Left ventricle myocardium inferior (tissue), 1 donor: Measurements from ENCODE around the gene EIF2B2. TPM values are rescaled to one million over a fixed set of nuclear protein-coding genes. Genes with fewer than 3 reads are reported as not detected.
A peak's percentile ranks its signal among the peaks of the same experiment; 100 is the strongest.

Experiments
- DNase-seq: peaks from one replicate; pipeline ENCODE4 v3.0.0-alpha.2; 2020
- H3K27ac ChIP-seq: fragments of 200-600 bp; replicated peaks from 2 replicates; pipeline ENCODE4 v1.8.0; 2021
- H3K27me3 ChIP-seq: fragments of 200-600 bp; 2 replicates; pipeline ENCODE4 v1.8.0; 2021; ENCODE audit warnings: low read depth
- H3K36me3 ChIP-seq: fragments of 200-600 bp; 2 replicates; pipeline ENCODE4 v1.8.0; 2021
- H3K4me1 ChIP-seq: fragments of 200-600 bp; 2 replicates; pipeline ENCODE4 v1.8.0; 2021
- H3K4me3 ChIP-seq: fragments of 200-600 bp; 2 replicates; pipeline ENCODE4 v1.8.0; 2021; ENCODE audit warnings: mild to moderate bottlenecking, moderate library complexity
- H3K9me3 ChIP-seq: fragments of 200-600 bp; replicated peaks from 2 replicates; pipeline ENCODE4 v1.8.0; 2021
- CTCF ChIP-seq: fragments of 200-600 bp; IDR thresholded peaks from 2 replicates; pipeline ENCODE4 v1.8.0; 2021; ENCODE audit warnings: antibody characterized with exemption, mild to moderate bottlenecking, borderline replicate concordance
- intact Hi-C: fragments of 100-400 bp; cut with micrococcal nuclease; formaldehyde crosslinking; loops from one replicate; pipeline ENCODE4 v1.11.0; 2022
- total RNA-seq: library from RNA; stranded (reverse); fragmentation: NEBNext Ultra II Directional; extraction: Animal tissue kit (Norgen Biotek cat#: 25700); gene quantifications from one replicate; pipeline ENCODE4 v1.2.1, GENCODE V29; 2021
- donor health status: DM: no; HTN: yes; CAD: no; lungs with severe emphysema.

The EIF2B2 gene
- total RNA-seq, 1 donor from 2014 or later = 31.5 TPM

GRCh38 chr14:75047506-75047905, 44.8 kb downstream of the EIF2B2 start:
- Histone ChIP-seq H3K4me3 (no peak overlapping the region), H3K9me3 (no peaks in the 10 kb centered on the region), H3K36me3 (no peaks in the 10 kb centered on the region), H3K27ac (no peak overlapping the region), H3K4me1 (peaks cover 50% of the 10 kb centered on the region), H3K27me3 (no peaks in the 10 kb centered on the region)
- no peak for DNase-seq
- intact Hi-C loops = no loop called here
- TF ChIP-seq CTCF = no peak

- no peak for DNase-seq
- Histone ChIP-seq H3K4me1 (peaks cover 50% of the 10 kb centered on the region), H3K4me3 (no peak overlapping the region), H3K9me3 (no peaks in the 10 kb centered on the region), H3K27me3 (no peaks in the 10 kb centered on the region), H3K27ac (no peak overlapping the region), H3K36me3 (no peaks in the 10 kb centered on the region)
- intact Hi-C loops = no loop called here
- no peak for TF ChIP-seq CTCF
These were observed 45.4 kb downstream of the EIF2B2 start for GRCh38 chr14:75048101-75048500.

GRCh38 chr14:75049136-75049535, 46.4 kb downstream of the EIF2B2 start:
- intact Hi-C loops = no loop called here
- H3K9me3 ChIP-seq = no peaks in the 10 kb centered on the region
- DNase-seq = no peak
- H3K27me3 ChIP-seq = no peaks in the 10 kb centered on the region
- peak overlapping the region; percentile 91 for H3K27ac ChIP-seq
- H3K4me3 ChIP-seq = peak overlapping the region; percentile 4
- no peaks in the 10 kb centered on the region for H3K36me3 ChIP-seq
- TF ChIP-seq CTCF = no peak
- H3K4me1 ChIP-seq = peaks cover 48% of the 10 kb centered on the region

- Histone ChIP-seq H3K4me1 (peaks cover 42% of the 10 kb centered on the region), H3K4me3 (peak overlapping the region; percentile 74), H3K9me3 (no peaks in the 10 kb centered on the region), H3K36me3 (no peaks in the 10 kb centered on the region), H3K27me3 (no peaks in the 10 kb centered on the region), H3K27ac (peak overlapping the region; percentile 91)
- no peak for DNase-seq
- TF ChIP-seq CTCF = no peak
- intact Hi-C loops = no loop called here
These were observed 47.0 kb downstream of the EIF2B2 start for GRCh38 chr14:75049731-75050201.

GRCh38 chr14:75050852-75051555, 48.3 kb downstream of the EIF2B2 start, which contains the start of gene MLH3:
TSS of gene MLH3 (minus strand) at chr14:75051467. CDS start at chr14:75049655, 1,812 bp downstream.
- Histone ChIP-seq H3K27ac (peak within 1 kb of the TSS; percentile 91), H3K4me1 (peaks cover 31% of the 10 kb centered on the region), H3K9me3 (no peaks in the 10 kb centered on the region), H3K4me3 (peak within 1 kb of the TSS; percentile 74), H3K27me3 (no peaks in the 10 kb centered on the region), H3K36me3 (no peaks in the 10 kb centered on the region)
- TF ChIP-seq CTCF = peak; percentile 15
- DNase-seq = peak; percentile 86
- intact Hi-C loops = no loop called here
